Stimulated activated CD8-positive, alpha-beta memory T cell treated with anti-CD3 and anti-CD28 coated beads, Interleukin-2, amount 100 ng/mL, for 1 hour (primary cell): ENCODE measurements around the gene DRC3.
"Not testable (repeated sequence)": the region's sequence is repeated elsewhere in the genome, so short reads cannot be mapped to it uniquely, and the experiment has no call there.

Source experiments
- DNase-seq, 2 donors: peaks; one replicate each; pipeline ENCODE4 v3.0.0-alpha.2; 2020; ENCODE audit warnings: low read depth in 2 of 2

The DRC3 gene, protein sequence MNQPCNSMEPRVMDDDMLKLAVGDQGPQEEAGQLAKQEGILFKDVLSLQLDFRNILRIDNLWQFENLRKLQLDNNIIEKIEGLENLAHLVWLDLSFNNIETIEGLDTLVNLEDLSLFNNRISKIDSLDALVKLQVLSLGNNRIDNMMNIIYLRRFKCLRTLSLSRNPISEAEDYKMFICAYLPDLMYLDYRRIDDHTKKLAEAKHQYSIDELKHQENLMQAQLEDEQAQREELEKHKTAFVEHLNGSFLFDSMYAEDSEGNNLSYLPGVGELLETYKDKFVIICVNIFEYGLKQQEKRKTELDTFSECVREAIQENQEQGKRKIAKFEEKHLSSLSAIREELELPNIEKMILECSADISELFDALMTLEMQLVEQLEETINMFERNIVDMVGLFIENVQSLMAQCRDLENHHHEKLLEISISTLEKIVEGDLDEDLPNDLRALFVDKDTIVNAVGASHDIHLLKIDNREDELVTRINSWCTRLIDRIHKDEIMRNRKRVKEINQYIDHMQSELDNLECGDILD

DNA sequence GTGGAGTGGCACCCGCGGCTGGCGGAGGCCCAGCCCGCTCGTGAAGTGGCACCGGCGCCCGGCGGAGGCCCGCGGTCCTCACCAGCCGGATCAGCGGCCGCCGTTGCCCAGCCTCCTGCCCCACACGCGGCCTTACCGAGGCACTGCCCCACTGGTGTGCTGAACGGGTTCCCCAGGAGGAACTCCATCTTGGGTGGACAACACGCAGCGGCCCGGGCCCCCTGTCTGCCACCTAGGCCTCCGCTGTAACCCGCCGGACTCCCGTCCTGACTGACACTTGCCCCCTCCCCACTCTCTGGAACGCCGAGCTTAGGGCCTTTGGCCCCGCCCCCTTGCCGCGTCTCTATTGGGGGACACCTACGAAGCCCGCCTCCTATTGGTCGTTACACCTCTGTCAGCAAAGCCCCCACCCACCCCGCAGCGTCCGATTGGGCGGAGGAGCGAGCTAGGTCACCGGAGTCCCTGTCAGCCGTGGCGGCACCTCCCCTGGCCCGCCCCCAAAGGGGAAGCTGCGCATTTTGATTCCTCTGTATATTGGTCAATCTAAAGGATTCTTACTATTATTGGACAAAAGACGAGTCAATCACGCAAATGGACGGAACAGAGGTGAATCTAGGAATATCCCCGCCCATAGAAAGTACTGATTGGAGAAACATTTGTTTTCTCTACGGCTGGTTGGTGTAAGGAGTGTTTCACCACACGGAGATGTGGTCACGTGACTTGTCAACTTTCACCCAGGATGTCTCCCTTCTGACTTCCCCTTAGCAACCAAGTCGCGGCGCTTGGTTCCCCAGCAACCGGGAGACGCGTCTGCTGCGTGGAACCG is at the start of gene DRC3, which contains the start of gene TOM1L2:
Gene DRC3, plus strand, starts transcription at position 737 of the 826 bp plus-strand sequence. CDS start 4,737 bp downstream, outside the sequence.
Gene TOM1L2, minus strand, starts transcription at position 275 of the 826 bp plus-strand sequence. Its CDS starts 87 bp downstream, at position 188.
- peak; percentile 98 to 100 for DNase-seq

DNA sequence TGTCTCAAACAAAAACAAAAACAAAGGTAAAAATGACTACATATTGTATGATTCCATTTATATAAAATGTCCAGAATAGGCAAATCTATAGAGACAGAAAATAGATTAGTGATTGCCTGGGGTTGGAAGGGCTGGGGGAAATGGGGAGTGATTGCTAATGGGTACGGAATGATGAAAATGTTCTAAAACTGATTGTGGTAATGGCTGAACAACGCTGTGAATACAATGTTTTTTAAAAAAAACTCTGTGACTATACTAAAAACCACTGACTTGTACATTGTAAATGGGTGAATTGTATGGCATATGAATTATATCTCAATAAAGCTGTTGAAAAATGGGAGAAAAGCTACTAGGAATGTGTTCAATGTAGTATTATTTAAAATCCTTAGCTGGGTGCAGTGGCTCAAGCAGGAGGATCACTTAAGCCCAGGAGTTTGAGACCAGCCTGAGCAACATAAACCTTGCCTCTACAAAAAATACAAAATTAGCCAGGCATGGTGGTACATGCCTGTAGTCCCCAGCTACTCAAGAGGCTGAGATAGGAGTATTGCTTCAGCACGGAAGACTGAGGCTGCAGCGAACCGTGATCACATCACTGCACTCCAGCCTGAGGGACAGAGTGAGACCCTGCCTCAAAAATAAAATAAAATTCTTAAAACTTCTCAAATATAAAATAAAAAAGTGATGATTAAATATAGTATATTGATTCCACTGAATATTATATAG is 48.4 kb upstream of the DRC3 start:
- DNase-seq: no peak

DNA sequence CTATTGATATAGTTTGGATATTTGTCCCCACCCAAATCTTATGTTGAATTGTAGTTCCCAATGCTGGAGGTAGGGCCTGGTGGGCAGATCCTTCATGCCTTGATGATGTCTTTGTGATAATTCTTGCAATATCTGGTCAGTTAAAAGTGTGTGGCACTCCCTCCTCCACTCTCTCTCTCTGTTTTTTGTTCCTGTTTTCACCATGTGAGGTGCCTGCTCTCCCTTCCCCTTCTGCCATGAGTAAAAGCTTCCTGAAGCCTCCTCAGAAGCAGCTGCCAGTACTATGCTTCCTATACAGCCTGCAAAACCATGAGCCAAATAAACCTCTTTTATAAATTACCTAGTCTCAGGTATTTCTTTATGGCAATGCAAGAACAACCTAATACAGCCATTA is 47.8 kb upstream of the DRC3 start:
- no peak for DNase-seq

DNA sequence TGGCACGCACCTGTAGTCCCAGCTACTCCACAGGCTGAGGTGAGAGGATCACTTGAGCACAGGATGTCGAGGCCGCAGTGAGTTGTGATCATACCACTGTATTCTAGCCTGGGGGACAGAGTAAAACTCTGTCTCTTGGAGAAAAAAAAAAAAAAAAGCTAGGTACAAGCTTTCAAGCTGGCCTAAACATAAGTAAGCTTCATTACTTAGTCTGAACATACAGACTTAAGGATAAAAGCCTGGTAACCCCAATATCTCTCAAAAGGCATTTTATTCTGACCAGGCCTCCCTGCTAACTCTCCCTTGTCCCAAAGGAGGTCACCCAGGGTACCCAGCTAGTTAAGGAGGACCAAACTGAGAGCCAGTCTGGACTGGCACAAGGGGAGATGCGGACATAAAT is 46.6 kb upstream of the DRC3 start:
- no peak for DNase-seq

DNA sequence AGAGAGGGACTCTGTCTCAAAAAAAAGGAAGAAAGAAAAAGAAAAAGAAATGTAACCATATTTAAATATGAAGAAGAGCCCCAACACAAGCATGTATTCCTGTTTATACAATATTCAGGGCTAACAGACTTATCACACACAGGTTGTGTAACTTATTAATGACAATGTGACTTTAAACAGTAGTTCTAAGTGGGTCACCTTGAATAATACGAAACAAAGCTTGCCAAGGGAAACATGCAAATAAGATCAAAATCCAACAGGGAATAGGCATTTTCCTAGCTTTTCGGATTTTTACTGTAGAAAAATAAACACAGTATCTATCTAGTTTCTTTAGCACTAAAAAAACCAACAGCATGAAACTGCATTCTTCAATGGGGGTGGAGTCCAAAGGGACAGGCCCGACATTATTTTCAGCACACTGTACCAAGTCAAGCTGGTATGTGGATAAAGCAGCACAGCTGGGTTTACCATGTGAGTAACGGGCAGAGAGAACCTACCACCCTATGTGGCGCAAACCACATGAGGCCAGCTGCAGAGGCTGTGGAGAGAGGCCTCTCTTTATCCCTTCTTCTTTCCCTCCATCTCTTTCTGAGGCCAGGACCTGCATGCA is 45.7 kb upstream of the DRC3 start:
- no peak for DNase-seq

DNA sequence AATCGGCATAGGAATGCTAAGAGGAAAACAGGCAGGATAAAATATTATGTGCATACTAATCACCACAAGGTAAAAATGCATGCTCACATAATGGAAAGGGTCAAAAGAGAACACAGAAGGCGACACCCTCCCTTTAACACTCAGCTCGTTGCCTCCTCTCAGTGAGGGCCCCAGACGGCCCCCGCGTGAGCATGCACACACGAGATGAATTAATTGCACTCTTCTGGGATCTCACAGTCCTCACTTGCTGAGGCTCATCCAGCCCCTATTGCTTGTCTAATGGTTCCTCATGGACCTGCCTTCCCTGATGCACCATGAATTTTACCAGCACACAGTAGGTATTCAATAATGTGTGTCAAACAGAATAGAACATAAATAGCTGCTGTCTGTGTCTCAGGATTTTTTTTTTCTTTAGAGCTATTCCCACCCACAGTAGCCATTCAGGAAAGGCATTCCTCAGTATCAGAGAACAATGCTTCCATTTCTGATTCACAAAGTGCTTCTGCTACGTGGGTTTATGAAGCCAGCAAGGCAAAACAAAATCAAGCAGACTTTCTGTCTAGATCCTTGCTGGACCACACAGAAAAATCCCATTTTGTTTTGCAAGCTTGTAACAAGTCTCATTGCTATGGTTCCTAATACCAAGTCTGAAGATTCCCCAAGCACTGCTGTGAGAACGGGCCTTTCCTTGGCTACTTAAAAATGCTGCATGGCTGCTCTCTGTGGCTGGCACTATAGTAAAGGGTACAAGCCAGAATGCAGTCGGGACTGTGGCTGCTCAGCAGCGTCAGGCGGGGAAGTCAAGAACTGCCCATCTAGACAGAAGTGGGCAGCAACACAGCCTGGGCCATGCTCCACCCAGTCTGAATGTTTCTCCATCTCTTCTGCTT is 44.0 kb upstream of the DRC3 start:
- no peak for DNase-seq

DNA sequence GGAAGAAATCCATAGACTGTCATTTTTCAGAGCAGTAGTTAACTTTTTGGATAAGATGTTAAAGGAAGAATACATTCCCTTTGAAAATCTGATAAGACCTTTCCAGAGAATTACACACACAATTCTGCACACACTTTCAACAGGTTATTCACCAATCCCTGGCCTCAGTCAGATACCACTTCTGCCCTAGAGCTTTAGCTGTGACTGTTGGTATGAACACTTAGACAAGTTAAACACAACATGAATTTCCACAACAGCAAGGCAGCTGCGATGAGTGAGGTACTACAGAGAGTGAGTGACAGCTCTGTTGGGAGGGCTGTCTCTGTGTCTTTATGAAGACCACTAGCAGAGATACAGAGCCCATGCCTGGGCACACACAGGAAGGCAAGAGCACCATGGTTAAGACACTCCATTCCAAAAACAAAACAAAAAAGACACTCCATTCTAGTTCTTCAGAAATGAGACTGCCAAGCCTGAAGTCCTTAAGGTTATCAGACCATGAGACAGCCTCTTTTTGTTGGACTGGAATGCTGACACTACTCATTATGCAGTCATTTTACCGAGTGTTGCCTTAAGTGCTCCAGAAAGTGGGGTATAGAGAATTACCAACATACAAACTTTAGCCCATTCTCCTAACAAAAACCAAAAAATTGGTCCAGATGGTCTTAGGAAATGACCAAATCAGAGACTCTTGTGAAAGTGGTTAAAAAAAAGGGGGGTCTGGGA is 42.8 kb upstream of the DRC3 start:
- no peak for DNase-seq

DNA sequence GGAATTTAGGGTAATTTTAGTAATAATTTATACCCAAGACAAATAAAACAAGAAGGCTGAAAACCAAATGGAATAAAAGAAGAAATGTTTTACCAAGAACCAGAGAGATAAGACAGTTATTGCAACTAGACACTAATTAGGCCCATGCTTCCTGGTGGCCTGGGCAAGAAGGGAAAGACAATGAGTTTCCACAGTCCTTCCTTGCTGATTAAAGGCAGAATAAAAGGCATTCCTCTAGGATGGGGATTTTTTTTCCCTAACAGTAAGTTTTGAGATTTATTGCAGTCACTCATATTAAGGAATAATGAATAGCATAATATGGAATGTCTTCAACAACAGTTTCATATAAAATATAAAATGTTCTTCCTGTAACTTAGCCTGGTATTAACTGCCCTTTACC is 42.0 kb upstream of the DRC3 start:
- no peak for DNase-seq

DNA sequence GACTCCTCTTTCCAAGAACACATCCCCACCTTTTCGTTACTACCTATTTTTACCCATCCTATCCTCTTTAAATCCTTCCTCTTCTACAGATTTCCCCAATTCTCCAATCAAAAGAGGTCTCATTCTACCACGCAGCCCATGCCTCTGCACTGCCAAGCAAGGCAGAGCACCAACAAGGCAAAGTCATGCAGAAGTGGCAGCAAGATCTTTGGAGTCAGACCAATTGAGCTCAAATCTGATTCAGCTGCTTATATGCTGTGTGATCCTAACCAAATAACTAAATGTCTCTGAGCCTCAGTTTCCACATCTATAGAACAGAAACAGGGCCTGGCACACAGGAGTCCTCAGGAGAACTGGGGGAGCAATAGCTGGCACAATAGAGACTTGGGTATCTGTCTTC is 41.5 kb upstream of the DRC3 start:
- DNase-seq: no peak

DNA sequence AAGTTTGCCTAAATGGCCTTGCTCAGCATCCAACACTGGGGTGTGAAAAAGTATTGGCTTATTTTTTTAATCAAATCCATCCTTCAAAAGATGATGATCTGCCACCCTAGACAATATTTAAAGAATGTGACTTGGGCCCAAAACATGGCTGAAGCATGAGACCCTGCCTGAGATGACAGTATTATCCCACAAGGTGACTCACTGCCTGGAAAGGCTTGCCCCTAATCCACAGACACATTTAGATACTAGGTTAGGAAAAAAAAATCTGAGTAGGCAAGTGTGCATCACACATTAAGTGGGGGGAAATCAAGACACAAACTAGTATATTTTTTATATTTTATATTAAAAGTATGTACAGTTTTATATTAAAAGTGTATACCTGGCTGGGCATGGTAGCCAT is 38.9 kb upstream of the DRC3 start:
- no peak for DNase-seq

DNA sequence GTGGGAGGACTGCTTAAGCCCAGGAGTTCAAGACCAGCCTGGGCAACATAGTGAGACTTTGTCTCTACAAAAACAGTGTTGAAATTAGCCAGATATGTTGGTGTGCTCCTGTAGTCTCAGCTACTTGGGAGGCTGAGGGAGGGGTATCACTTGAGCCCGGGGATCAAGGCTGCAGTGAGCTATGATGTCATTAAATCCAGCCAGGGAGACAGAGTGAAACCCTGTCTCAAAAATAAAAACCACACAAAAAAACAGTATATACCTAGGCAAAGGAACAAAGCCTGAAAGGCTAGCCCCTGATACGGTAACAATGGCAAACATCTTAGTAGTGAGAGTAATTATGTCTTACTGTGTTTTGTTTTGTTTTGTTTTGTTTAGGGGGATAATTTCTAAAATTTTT is 38.4 kb upstream of the DRC3 start:
- no peak for DNase-seq

DNA sequence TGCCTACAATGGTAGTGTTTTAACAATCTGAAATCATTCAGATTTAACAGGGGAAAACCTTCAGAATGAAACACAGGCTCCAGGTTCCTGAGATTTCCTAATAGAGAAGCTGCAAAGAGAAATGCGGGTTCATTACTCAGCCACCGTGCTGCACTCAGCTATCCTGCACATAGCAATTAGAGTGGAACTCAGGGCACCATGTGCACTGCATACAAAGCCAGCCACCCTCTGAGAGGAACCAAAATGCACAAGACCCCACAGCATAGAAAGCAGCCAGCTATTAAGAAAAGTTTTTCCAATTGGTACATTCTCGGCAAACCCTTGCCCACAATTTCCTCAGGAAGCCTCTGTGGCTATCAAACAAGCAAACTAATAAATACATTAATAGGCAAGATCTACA is 37.9 kb upstream of the DRC3 start:
- DNase-seq: no peak

DNA sequence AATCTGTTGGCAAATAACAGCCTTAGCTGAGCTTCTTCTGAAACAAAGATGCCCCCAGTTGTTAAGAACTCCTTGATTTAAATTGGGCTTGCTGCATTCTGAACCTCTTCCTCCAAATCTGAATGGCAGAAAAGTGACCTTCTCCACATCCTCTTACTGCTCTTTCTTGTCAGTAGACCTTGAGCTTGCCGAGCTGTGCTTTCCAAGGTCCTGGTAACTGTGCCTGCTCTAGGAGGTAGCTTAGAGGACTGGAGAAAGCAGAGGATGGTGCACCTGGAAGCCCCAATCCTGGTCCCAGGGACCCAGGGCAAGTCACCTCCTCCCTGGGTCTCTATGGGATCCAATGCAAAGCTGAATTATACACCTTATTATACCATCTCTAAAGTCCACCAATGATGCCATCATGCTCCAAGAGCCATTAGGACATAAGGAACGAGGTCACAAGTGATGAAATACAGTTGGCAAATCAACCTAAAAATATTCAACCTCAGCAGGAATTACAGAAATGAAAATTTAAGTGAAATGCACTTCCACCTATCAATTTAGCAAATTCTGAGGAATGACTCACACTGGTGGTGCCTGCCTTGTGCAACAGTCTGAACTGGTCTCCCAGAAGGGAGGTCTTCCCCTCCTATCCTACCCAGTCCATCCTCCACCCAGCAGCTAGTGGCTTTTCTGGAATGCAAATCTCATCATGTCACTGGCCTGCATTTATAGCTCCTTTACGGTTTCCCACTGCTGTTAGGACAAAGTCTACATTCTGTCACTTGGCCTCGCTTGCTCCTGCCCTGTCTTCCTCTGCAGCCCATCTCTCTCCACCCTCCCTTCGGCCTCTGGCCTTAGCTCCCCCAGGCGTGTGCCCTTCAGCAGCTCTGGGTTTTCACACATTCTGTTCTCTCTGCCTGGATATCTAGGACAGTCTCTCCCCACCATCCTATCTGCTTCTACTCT is 37.1 kb upstream of the DRC3 start:
- no peak for DNase-seq

DNA sequence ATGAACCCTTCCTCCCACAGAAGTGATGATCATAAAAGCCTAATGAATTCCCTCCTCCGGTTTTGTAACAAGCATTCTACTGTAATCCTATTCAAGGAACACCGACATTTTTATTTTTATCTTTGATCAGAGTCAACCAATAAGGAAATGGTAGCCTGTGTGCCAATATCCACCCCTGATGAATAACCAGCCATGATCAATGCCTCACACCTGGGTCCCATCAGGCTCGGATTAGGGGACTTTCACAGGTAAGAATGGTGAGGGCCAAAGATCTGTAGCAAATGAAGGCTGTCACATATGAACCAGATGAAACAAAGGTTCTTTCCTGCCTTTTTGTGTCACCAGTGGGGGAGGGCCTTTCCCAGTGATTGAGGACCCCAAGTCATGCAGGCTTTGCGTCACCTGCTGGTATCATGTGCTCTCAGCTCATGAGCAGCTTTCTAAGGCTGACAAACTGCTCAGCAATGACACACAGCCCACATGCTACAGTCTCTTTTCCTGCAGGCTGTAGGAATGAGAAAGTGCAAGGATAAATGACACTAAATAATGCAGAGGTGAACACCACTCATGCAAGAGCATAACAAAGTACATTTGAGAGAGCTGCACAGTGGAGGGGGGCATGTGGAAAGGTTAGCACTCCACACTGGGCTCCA is 35.3 kb upstream of the DRC3 start:
- no peak for DNase-seq

DNA sequence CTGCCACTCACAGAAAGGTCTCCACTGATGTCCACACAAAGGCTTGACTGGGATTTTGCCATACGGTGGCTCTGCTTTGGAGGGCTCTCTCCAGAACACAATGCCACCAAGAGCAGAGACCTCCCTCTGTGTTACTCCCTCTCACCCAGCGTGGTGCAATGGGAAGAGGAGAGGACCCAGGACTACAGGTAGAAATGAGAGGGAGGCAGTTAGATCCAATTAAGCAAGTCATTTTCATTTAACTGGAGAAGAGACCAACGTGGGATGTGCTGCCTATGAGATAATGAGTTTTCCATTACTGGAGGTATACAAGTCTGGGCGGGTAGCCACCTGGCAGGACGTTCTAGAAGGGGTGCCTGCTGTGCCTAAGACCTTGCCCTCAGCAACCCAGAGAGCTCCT is 34.7 kb upstream of the DRC3 start:
- no peak for DNase-seq

DNA sequence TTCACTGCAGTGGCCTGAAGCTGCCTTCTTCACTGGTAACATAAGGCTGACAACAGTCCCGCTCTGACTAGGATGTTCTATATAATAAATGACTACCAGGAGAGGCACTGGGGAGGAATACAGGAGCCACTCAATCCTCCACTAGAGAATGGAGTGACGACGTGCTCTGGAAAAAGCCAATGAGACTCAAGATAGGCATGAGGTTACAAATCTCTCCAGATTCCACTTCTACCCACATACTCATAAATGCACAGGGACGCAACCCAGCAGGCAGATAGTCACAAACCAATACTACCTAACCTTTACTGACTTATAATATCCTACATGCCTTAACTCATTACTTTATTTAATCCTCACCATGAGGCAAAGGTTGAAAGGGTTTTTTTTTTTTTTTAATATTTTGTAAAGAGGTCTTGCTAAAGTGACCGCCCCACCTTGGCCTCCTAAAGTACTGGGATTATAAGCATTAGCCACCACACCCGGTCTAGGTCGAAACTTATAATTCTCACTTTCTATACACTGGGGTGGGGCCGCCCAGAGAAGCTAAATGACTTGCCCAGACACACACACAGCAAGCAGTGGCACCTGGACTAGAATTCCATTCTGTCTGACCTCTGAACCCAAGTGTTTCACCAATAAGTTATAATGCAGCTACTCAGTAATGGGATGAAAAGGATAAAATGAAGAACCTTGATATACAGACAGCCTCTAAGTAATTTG is 34.1 kb upstream of the DRC3 start:
- DNase-seq: no peak

DNA sequence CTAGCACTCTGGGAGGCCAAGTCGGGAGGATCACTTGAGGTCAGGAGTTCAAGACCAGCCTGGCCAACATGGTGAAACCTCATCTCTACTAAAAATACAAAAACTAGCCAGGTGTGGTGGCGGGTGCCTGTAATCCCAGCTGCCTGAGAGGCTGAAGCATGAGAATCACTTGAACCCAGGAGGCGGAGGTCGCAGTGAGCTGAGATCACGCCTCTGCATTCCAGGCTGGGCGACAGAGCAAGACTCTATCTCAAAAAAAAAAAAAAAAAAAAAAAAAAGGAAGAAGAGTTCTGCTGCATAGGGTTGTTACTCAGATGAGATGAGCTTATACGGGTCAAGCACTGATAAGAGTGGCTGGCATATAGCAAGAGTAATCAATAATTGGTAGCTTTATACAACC is 32.7 kb upstream of the DRC3 start:
- DNase-seq: not testable (repeated sequence)
